RPMI8226 (cell line): ENCODE measurements around the gene LRRC8A.
"Not testable (repeated sequence)": the region's sequence is repeated elsewhere in the genome, so short reads cannot be mapped to it uniquely, and the experiment has no call there.

Experiments
- DNase-seq: peaks from one replicate; pipeline ENCODE4 v3.0.0-alpha.2; 2015

LRRC8A gene

GRCh38 chr9:128870128-128870940 lies 11.6 kb upstream of the LRRC8A start:
- no peak for DNase-seq

GRCh38 chr9:128870941-128871265 lies 11.0 kb upstream of the LRRC8A start:
- DNase-seq: not testable (repeated sequence)

- no peak for DNase-seq
Observed at GRCh38 chr9:128877852-128878251, 4.1 kb upstream of the LRRC8A start.

GRCh38 chr9:128882677-128883603 lies 1.0 kb downstream of the LRRC8A start:
- DNase-seq: peak; percentile 39

- DNase-seq: no peak
Observed at GRCh38 chr9:128884164-128884563, 2.2 kb downstream of the LRRC8A start.

- no peak for DNase-seq
Observed at GRCh38 chr9:128885376-128885775, 3.4 kb downstream of the LRRC8A start.

GRCh38 chr9:128885798-128886197 lies 3.9 kb downstream of the LRRC8A start:
- no peak for DNase-seq

- DNase-seq: no peak
Observed at GRCh38 chr9:128886211-128886891, 4.4 kb downstream of the LRRC8A start.

- DNase-seq: no peak
Observed at GRCh38 chr9:128887049-128887448, 5.1 kb downstream of the LRRC8A start.

GRCh38 chr9:128887914-128888350 lies 6.0 kb downstream of the LRRC8A start:
- no peak for DNase-seq

GRCh38 chr9:128891321-128892220 lies 9.6 kb downstream of the LRRC8A start:
- DNase-seq: no peak

GRCh38 chr9:128892221-128892921 lies 10.4 kb downstream of the LRRC8A start:
- DNase-seq: no peak

GRCh38 chr9:128893354-128893753 lies 11.4 kb downstream of the LRRC8A start:
- no peak for DNase-seq

- no peak for DNase-seq
Observed at GRCh38 chr9:128894764-128895163, 12.8 kb downstream of the LRRC8A start.

GRCh38 chr9:128895556-128895955 lies 13.6 kb downstream of the LRRC8A start:
- no peak for DNase-seq

- no peak for DNase-seq
Observed at GRCh38 chr9:128898382-128898781, 16.4 kb downstream of the LRRC8A start.

GRCh38 chr9:128898845-128899565 lies 17.1 kb downstream of the LRRC8A start:
- no peak for DNase-seq

- DNase-seq: no peak
Observed at GRCh38 chr9:128899566-128900322, 17.8 kb downstream of the LRRC8A start.

GRCh38 chr9:128901379-128901778 lies 19.4 kb downstream of the LRRC8A start:
- no peak for DNase-seq

GRCh38 chr9:128901822-128902221 lies 19.9 kb downstream of the LRRC8A start:
- no peak for DNase-seq
